GM18868 (cell line): ENCODE results near the gene SCP2.
A peak's percentile ranks its signal among the peaks of the same experiment; 100 is the strongest.

Source experiments
- ATAC-seq: cut with Tn5 transposase; IDR thresholded peaks from one replicate; pipeline ENCODE4 v1.9.1; 2021; ENCODE audit warnings: mild to moderate bottlenecking, moderate library complexity; ENCODE audit not compliant: unreplicated experiment

Gene SCP2

GRCh38 chr1:52927212-52928014 lies at the start of gene SCP2:
SCP2 (plus strand) TSS chr1:52927276; CDS start chr1:52927397, 121 bp downstream.
- ATAC-seq = peak; percentile 83

GRCh38 chr1:52877554-52877953 lies 49.5 kb upstream of the SCP2 start:
- no peak for ATAC-seq

GRCh38 chr1:52880206-52880605 lies 46.9 kb upstream of the SCP2 start:
- no peak for ATAC-seq

- no peak for ATAC-seq
Observed at GRCh38 chr1:52887483-52887882, 39.6 kb upstream of the SCP2 start.

- ATAC-seq = no peak
Observed at GRCh38 chr1:52892424-52893215, 34.5 kb upstream of the SCP2 start.

- no peak for ATAC-seq
Observed at GRCh38 chr1:52899445-52899894, 27.6 kb upstream of the SCP2 start.

- no peak for ATAC-seq
Observed at GRCh38 chr1:52900402-52900801, 26.7 kb upstream of the SCP2 start.

- no peak for ATAC-seq
Observed at GRCh38 chr1:52901384-52901783, 25.7 kb upstream of the SCP2 start.

- ATAC-seq = no peak
Observed at GRCh38 chr1:52904208-52904926, 22.7 kb upstream of the SCP2 start.

- ATAC-seq = peak; percentile 50
Observed at GRCh38 chr1:52904927-52905698, 22.0 kb upstream of the SCP2 start.

- no peak for ATAC-seq
Observed at GRCh38 chr1:52906135-52906603, 20.9 kb upstream of the SCP2 start.

GRCh38 chr1:52907068-52907811 lies 19.8 kb upstream of the SCP2 start:
- no peak for ATAC-seq

- ATAC-seq = no peak
Observed at GRCh38 chr1:52907812-52908153, 19.3 kb upstream of the SCP2 start.

GRCh38 chr1:52911541-52911940 lies 15.5 kb upstream of the SCP2 start:
- ATAC-seq = no peak

GRCh38 chr1:52913014-52913413 lies 14.1 kb upstream of the SCP2 start:
- ATAC-seq = no peak

- ATAC-seq = no peak
Observed at GRCh38 chr1:52913537-52913936, 13.5 kb upstream of the SCP2 start.

- ATAC-seq = no peak
Observed at GRCh38 chr1:52914463-52914862, 12.6 kb upstream of the SCP2 start.

GRCh38 chr1:52915211-52915854 lies 11.7 kb upstream of the SCP2 start:
- ATAC-seq = no peak

- ATAC-seq = no peak
Observed at GRCh38 chr1:52915855-52916220, 11.2 kb upstream of the SCP2 start.
